NCI-H2196 treated with DMSO at 0.1 percent for 48 hours (cell line): ENCODE results near the gene MYL2.

Source experiments
- DNase-seq: peaks from one replicate; lab custom pipeline; 2025; ENCODE audit not compliant: unreplicated experiment; lab: John Stamatoyannopoulos, UW

MYL2 gene

GRCh38 chr12:110901401-110901800, 19.0 kb downstream of the MYL2 start:
- no peak for DNase-seq

- no peak for DNase-seq
These were observed 23.8 kb downstream of the MYL2 start for GRCh38 chr12:110896559-110896958.

- no peak for DNase-seq
These were observed 26.4 kb downstream of the MYL2 start for GRCh38 chr12:110893956-110894355.

- DNase-seq, result no peak
These were observed 31.0 kb downstream of the MYL2 start for GRCh38 chr12:110889361-110889760.

- no peak for DNase-seq
These were observed 32.0 kb downstream of the MYL2 start for GRCh38 chr12:110888256-110888991.

- no peak for DNase-seq
These were observed 35.1 kb downstream of the MYL2 start for GRCh38 chr12:110885152-110885840.

- no peak for DNase-seq
These were observed 37.1 kb downstream of the MYL2 start for GRCh38 chr12:110883251-110883650.

- DNase-seq, result no peak
These were observed 39.7 kb downstream of the MYL2 start for GRCh38 chr12:110880651-110881050.

- no peak for DNase-seq
These were observed 45.6 kb downstream of the MYL2 start for GRCh38 chr12:110874781-110875180.

- no peak for DNase-seq
These were observed 46.0 kb downstream of the MYL2 start for GRCh38 chr12:110874351-110874750.

- DNase-seq, result no peak
These were observed 48.3 kb downstream of the MYL2 start for GRCh38 chr12:110872100-110872499.

- DNase-seq, result no peak
These were observed 50.6 kb downstream of the MYL2 start for GRCh38 chr12:110869803-110870202.

- DNase-seq, result no peak
These were observed 51.4 kb downstream of the MYL2 start for GRCh38 chr12:110869026-110869425.

GRCh38 chr12:110865521-110865920, 54.9 kb downstream of the MYL2 start:
- no peak for DNase-seq

GRCh38 chr12:110863161-110863560, 57.2 kb downstream of the MYL2 start:
- DNase-seq, result no peak

GRCh38 chr12:110862329-110862728, 58.0 kb downstream of the MYL2 start:
- no peak for DNase-seq

GRCh38 chr12:110861729-110862128, 58.6 kb downstream of the MYL2 start:
- DNase-seq, result no peak
